ENCODE results near the gene MSH2. TPM values are rescaled to one million over a fixed set of nuclear protein-coding genes. Genes with fewer than 3 reads are reported as not detected.

Gene MSH2
- total and polyA plus RNA-seq, 2 of the 13 experiments (the other 11 are each of a cell fraction or from before 2014, with no cell fraction given): 19.9 to 76.3 TPM

DNA sequence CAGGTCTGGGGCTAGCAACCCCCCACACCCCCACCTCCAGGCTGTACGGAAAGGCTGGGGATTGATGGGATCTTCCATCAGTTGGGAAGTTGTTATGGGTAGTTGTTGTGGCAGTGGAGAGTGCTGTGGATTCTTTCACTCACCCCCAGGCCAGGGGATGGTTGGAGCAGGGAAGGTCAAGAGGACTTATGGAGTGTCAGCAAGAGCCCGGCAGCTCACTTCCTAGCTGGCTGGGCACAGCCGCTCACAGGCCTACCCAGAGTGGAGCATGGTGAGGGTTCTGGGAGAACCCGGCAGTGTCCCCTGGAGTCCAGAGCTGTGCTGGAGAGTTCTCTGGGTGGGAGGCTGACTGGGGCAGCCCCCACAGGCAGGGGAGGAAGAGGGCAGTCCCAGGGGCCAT is 122.2 kb downstream of the MSH2 start:
- H3K36me3 ChIP-seq (replicated peaks in 1 of 2; ENCODE audit: control insufficient read depth in 1 of 2, insufficient read depth in 2 of 2, low read length in 2 of 2): no peaks in the 10 kb centered on the region
- H2AFZ ChIP-seq (ENCODE audit: low read length): no peak overlapping the region
- ChIA-PET POLR2A (no interaction called here), CTCF (ENCODE audit: low intra/inter-chr PET ratio, low total read pairs) (no interaction called here)
- ATAC-seq: peak; percentile 30; the same call in 1 of the 3 replicates
- 45% methylated on average over 4 of the region's 4 CpGs for WGBS (ENCODE audit: low lambda C conversion rate)
- no peaks in the 10 kb centered on the region for H4K20me1 ChIP-seq (ENCODE audit: insufficient read depth, low read length)
- H3K9ac ChIP-seq (ENCODE audit: insufficient read depth, low read depth, low read length): no peak overlapping the region
- no peak overlapping the region for H3K4me3 ChIP-seq (replicated peaks in 1 of 3; ENCODE audit: insufficient read depth in 1 of 3, low read depth in 2 of 3, low read length in 3 of 3)
- FAIRE-seq: no peak
- no peaks in the 10 kb centered on the region for H3K4me1 ChIP-seq (ENCODE audit: insufficient read depth, low read length)
- in situ Hi-C loops (cut with HindIII; ENCODE audit: extremely low pct_ligation_motif_present, low pct_unique_long_range_greater_than_20kb) (no loop called here), intact Hi-C loops (cut with micrococcal nuclease; ENCODE audit: unreplicated experiment) (no loop called here)
- H3K4me2 ChIP-seq (ENCODE audit: low read depth, low read length): no peak overlapping the region
- H3K27ac ChIP-seq (ENCODE audit: extremely low read length, insufficient read depth, low read length): no peak overlapping the region
- no peaks in the 10 kb centered on the region for H3K9me3 ChIP-seq (ENCODE audit: low read length)
- H3K79me2 ChIP-seq (ENCODE audit: insufficient read depth, low read length): no peaks in the 10 kb centered on the region
- no peak for DNase-seq (ENCODE audit: low spot score)
- TF ChIP-seq SRSF9 (IDR thresholded peaks at IDR 0.05; ENCODE audit: borderline replicate concordance, insufficient read depth, low read depth, low read length, poor library complexity, severe bottlenecking): no peak
- no peak for TF ChIP-seq NFE2L2 (IDR thresholded peaks at IDR 0.05; ENCODE audit: low read length)
- no peak for TF ChIP-seq MED1 (CRISPR knock-in tag; IDR thresholded peaks at IDR 0.05)
- TF ChIP-seq, protein P1, sequence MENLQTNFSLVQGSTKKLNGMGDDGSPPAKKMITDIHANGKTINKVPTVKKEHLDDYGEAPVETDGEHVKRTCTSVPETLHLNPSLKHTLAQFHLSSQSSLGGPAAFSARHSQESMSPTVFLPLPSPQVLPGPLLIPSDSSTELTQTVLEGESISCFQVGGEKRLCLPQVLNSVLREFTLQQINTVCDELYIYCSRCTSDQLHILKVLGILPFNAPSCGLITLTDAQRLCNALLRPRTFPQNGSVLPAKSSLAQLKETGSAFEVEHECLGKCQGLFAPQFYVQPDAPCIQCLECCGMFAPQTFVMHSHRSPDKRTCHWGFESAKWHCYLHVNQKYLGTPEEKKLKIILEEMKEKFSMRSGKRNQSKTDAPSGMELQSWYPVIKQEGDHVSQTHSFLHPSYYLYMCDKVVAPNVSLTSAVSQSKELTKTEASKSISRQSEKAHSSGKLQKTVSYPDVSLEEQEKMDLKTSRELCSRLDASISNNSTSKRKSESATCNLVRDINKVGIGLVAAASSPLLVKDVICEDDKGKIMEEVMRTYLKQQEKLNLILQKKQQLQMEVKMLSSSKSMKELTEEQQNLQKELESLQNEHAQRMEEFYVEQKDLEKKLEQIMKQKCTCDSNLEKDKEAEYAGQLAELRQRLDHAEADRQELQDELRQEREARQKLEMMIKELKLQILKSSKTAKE (CRISPR knock-in tag; IDR thresholded peaks at IDR 0.05; ENCODE audit: borderline replicate concordance): no peak
- no TSS peak for BruUV-seq (replicated peaks)
- no peaks in the 10 kb centered on the region; a peak in 1 of 5 replicates for H3K27me3 ChIP-seq (ENCODE audit: control insufficient read depth in 1 of 2, insufficient read depth in 2 of 2, low read length in 2 of 2)

DNA sequence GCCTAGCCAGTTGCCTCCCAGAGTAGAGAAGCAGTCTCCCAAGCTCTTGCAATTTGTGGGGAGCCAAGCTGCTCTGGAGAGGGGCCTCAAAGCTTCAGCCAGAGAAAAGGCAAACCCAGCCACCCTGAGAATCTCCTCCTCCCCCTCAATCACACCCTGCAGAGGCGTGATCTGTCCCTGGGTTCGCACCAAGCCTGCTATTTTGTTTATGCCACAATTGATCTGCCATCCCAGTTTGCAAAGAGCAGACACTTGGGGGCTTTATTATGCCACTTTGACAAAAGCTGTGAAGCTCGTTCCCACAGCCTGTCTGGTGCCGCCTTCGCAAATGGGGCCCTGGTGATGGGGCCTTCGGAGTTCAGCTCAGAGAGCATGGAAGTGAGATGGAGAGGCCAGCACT is 125.5 kb downstream of the MSH2 start:
- in situ Hi-C loops (cut with HindIII; ENCODE audit: extremely low pct_ligation_motif_present, low pct_unique_long_range_greater_than_20kb): no loop called here
- POLR2A ChIA-PET: no interaction called here
- TF ChIP-seq NFE2L1 (CRISPR knock-in tag; IDR thresholded peaks at IDR 0.05; ENCODE audit: borderline replicate concordance) (no peak), CCAR2 (optimal IDR thresholded peaks at IDR 0.05; ENCODE audit: low read depth, low read length) (no peak), KMT2B (CRISPR knock-in tag; IDR thresholded peaks at IDR 0.05) (no peak), SMAD9 (CRISPR knock-in tag; IDR thresholded peaks at IDR 0.05) (no peak), MAFK (conservative IDR thresholded peaks at IDR 0.05 in 1 of 2, IDR thresholded peaks at IDR 0.05 in 1 of 2; ENCODE audit: low read length in 2 of 2) (no peak), ATM (IDR thresholded peaks at IDR 0.05; ENCODE audit: borderline replicate concordance) (no peak), KDM1A (CRISPR knock-in tag; IDR thresholded peaks at IDR 0.05) (no peak), BCL6 (CRISPR knock-in tag; IDR thresholded peaks at IDR 0.05) (no peak), CEBPG (CRISPR knock-in tag; IDR thresholded peaks at IDR 0.05) (no peak), TAF15 (IDR thresholded peaks at IDR 0.05; ENCODE audit: low read depth, low read length, poor library complexity, severe bottlenecking) (no peak)
- TF ChIP-seq, protein P2, sequence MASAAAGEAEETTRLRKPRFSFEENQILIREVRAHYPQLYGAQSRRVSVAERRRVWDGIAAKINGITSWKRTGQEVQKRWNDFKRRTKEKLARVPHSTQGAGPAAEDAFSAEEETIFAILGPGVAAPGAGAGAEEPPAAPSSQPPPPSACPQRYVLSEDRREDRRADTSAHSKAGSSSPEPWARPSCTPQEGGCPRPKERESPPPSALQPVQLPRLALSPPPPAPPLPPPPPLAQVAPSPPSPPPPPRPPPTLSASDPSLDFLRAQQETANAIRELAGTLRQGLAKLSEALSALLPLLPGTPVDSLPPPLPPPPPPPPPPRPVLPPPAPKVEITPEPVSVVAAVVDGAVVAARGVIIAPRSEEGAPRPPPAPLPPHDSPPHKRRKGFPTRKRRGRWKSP (CRISPR knock-in tag; IDR thresholded peaks at IDR 0.05): no peak
- TF ChIP-seq, protein P3, sequence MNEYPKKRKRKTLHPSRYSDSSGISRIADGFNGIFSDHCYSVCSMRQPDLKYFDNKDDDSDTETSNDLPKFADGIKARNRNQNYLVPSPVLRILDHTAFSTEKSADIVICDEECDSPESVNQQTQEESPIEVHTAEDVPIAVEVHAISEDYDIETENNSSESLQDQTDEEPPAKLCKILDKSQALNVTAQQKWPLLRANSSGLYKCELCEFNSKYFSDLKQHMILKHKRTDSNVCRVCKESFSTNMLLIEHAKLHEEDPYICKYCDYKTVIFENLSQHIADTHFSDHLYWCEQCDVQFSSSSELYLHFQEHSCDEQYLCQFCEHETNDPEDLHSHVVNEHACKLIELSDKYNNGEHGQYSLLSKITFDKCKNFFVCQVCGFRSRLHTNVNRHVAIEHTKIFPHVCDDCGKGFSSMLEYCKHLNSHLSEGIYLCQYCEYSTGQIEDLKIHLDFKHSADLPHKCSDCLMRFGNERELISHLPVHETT (CRISPR knock-in tag; conservative IDR thresholded peaks at IDR 0.05): no peak

More for the DNA sequence above, 125.5 kb downstream of the MSH2 start:
- DNase-seq (ENCODE audit: low spot score) (no peak), FAIRE-seq (no peak), ATAC-seq (no peak)
- Histone ChIP-seq H3K27ac (ENCODE audit: extremely low read length, insufficient read depth, low read length) (no peak overlapping the region), H2AFZ (ENCODE audit: low read length) (no peak overlapping the region), H3K9ac (ENCODE audit: insufficient read depth, low read depth, low read length) (no peak overlapping the region), H3K9me3 (ENCODE audit: low read length) (no peaks in the 10 kb centered on the region), H3K36me3 (replicated peaks in 1 of 2; ENCODE audit: control insufficient read depth in 1 of 2, insufficient read depth in 2 of 2, low read length in 2 of 2) (no peaks in the 10 kb centered on the region), H3K4me2 (ENCODE audit: low read depth, low read length) (no peak overlapping the region), H3K79me2 (ENCODE audit: insufficient read depth, low read length) (no peaks in the 10 kb centered on the region), H3K4me1 (ENCODE audit: insufficient read depth, low read length) (no peaks in the 10 kb centered on the region), H4K20me1 (ENCODE audit: insufficient read depth, low read length) (no peaks in the 10 kb centered on the region), H3K4me3 (replicated peaks in 1 of 3; ENCODE audit: insufficient read depth in 1 of 3, low read depth in 2 of 3, low read length in 3 of 3) (no peak overlapping the region), H3K27me3 (ENCODE audit: control insufficient read depth in 1 of 2, insufficient read depth in 2 of 2, low read length in 2 of 2) (no peaks in the 10 kb centered on the region; a peak in 1 of 5 replicates)
- WGBS (ENCODE audit: low lambda C conversion rate): 34% methylated on average over 6 of the region's 6 CpGs
- BruUV-seq (replicated peaks): no TSS peak
- CTCF ChIA-PET (ENCODE audit: low intra/inter-chr PET ratio, low total read pairs): no interaction called here
- intact Hi-C loops (cut with micrococcal nuclease; ENCODE audit: unreplicated experiment): no loop called here
